WI38 (cell line): ENCODE data around the gene PPCS.

Experiments
- H3K4me3 ChIP-seq: 2 replicates; pipeline ENCODE4 v1.5.1; 2011; ENCODE audit warnings: low read depth, mild to moderate bottlenecking, control low read depth, low read length
- TF ChIP-seq, protein P1 (sequence below): IDR thresholded peaks from 2 replicates; pipeline ENCODE4 v1.5.1; 2012; ENCODE audit warnings: low read depth, mild to moderate bottlenecking, control low read depth, low read length

Gene PPCS

DNA sequence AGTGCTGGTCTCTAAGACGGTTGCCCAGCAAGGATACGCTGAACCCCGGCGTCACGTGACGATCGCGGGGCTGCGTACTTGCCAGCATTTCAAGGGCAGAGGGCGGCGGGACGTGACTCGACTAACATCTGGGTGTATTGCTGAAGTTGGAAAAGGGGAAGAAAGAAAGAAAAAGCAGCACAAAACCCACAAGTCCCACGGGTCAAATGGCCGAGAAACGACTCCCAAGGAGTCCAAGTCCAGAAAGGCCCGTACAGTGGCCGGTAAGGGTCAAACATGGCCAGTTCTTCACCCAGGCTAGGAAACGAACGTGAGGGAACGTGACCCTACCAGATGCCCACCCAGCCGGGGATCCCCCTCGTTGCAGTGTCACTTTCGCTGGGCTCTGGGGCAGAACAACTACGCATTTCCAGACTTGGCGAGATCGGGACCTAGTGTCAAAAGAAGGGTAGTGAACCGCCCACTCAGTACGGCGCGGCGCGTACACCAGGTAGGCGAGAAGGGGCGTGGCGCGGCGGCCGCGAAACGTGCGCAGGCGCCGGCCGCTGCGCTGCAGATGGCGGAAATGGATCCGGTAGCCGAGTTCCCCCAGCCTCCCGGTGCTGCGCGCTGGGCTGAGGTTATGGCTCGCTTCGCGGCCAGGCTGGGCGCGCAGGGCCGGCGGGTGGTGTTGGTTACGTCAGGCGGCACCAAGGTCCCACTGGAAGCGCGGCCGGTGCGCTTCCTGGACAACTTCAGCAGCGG, at the start of gene PPCS, which contains the start of gene ZMYND12:
PPCS (plus strand) TSS at position 534 of the 744 bp plus-strand sequence; CDS start at position 557, 23 bp downstream.
ZMYND12 (minus strand) TSS at position 13 of the 744 bp plus-strand sequence. CDS start 25 bp downstream, outside the sequence.
- TF ChIP-seq, protein P1, sequence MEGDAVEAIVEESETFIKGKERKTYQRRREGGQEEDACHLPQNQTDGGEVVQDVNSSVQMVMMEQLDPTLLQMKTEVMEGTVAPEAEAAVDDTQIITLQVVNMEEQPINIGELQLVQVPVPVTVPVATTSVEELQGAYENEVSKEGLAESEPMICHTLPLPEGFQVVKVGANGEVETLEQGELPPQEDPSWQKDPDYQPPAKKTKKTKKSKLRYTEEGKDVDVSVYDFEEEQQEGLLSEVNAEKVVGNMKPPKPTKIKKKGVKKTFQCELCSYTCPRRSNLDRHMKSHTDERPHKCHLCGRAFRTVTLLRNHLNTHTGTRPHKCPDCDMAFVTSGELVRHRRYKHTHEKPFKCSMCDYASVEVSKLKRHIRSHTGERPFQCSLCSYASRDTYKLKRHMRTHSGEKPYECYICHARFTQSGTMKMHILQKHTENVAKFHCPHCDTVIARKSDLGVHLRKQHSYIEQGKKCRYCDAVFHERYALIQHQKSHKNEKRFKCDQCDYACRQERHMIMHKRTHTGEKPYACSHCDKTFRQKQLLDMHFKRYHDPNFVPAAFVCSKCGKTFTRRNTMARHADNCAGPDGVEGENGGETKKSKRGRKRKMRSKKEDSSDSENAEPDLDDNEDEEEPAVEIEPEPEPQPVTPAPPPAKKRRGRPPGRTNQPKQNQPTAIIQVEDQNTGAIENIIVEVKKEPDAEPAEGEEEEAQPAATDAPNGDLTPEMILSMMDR: no peak
- H3K4me3 ChIP-seq: peak within 1 kb of the TSS; percentile 56

- H3K4me3 ChIP-seq: no peak overlapping the region
- TF ChIP-seq, protein P1: no peak
Measured at GRCh38 chr1:42414551-42415496, 41.5 kb upstream of the PPCS start.

- TF ChIP-seq, protein P1: no peak
- H3K4me3 ChIP-seq: no peak overlapping the region
Measured at GRCh38 chr1:42417166-42417565, 39.2 kb upstream of the PPCS start.

DNA sequence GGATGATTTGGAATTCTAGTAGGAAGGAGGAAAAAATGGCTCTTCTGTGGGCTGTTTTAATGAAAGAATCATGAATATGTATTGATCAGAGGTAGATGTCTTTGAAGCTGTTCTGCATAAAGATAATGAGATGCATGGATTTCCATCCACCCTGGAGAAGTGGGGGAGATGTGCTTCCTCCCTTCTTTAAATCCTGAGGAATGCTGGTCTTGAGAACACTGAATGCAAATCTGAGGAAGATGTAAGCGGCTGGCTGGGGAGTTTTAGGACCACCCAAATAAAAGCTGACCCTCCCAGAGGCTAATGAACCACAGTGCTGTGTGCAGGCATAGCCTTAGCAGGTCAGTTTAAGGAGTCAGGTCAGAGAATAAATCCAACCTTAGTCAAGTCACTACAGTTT, 37.8 kb upstream of the PPCS start:
- no peak overlapping the region for H3K4me3 ChIP-seq
- TF ChIP-seq, protein P1: no peak

GRCh38 chr1:42419126-42419821, 37.1 kb upstream of the PPCS start:
- TF ChIP-seq, protein P1: no peak
- H3K4me3 ChIP-seq: no peak overlapping the region

- H3K4me3 ChIP-seq: no peak overlapping the region
- TF ChIP-seq, protein P1: no peak
Measured at GRCh38 chr1:42420121-42420520, 36.2 kb upstream of the PPCS start.
